HTR-8/SVneo (cell line): ENCODE results near the gene SPRED2.

ENCODE experiments used
- DNase-seq: peaks from one replicate; pipeline ENCODE4 v3.0.0; 2011; ENCODE audit warnings: low spot score, mixed read lengths; ENCODE audit not compliant: insufficient read length
- FAIRE-seq: peaks from 2 replicates; lab custom pipeline; 2011; peaks lifted over from hg19 to GRCh38; lab: Jason Lieb, UNC

SPRED2 gene

GRCh38 chr2:65443509-65444186, 11.2 kb upstream of the SPRED2 start:
- no peak for FAIRE-seq
- DNase-seq: no peak

GRCh38 chr2:65442420-65443020, 10.1 kb upstream of the SPRED2 start:
- DNase-seq (no peak), FAIRE-seq (no peak)

- no peak for DNase-seq
- FAIRE-seq: no peak
Measured at GRCh38 chr2:65438137-65438899, 5.9 kb upstream of the SPRED2 start.

GRCh38 chr2:65437392-65438135, 5.2 kb upstream of the SPRED2 start:
- DNase-seq (no peak), FAIRE-seq (no peak)

- FAIRE-seq (no peak), DNase-seq (no peak)
Measured at GRCh38 chr2:65436824-65437221, 4.4 kb upstream of the SPRED2 start.

- FAIRE-seq (peak; percentile 33), DNase-seq (peak; percentile 80)
Measured at GRCh38 chr2:65436169-65436823, 3.9 kb upstream of the SPRED2 start.

GRCh38 chr2:65435625-65436168, 3.3 kb upstream of the SPRED2 start:
- FAIRE-seq (no peak), DNase-seq (peak; percentile 96)

GRCh38 chr2:65434592-65435241, 2.3 kb upstream of the SPRED2 start:
- FAIRE-seq: no peak

GRCh38 chr2:65431421-65432226, 775 bp downstream of the SPRED2 start:
- DNase-seq: peak; percentile 24
- FAIRE-seq: no peak

More at GRCh38 chr2:65434592-65435241, 2.3 kb upstream of the SPRED2 start:
- DNase-seq: no peak

GRCh38 chr2:65430603-65431420, 1.6 kb downstream of the SPRED2 start:
- peak; percentile 36 for DNase-seq
- peak; percentile 76 for FAIRE-seq

- DNase-seq (peak; percentile 31), FAIRE-seq (no peak)
Measured at GRCh38 chr2:65429786-65430602, 2.4 kb downstream of the SPRED2 start.

GRCh38 chr2:65427532-65427931, 4.9 kb downstream of the SPRED2 start:
- DNase-seq: no peak
- no peak for FAIRE-seq

- DNase-seq (no peak), FAIRE-seq (no peak)
Measured at GRCh38 chr2:65425276-65425675, 7.1 kb downstream of the SPRED2 start.

GRCh38 chr2:65424391-65424790, 8.0 kb downstream of the SPRED2 start:
- FAIRE-seq (no peak), DNase-seq (no peak)

GRCh38 chr2:65421432-65421748, 11.0 kb downstream of the SPRED2 start:
- DNase-seq: no peak
- FAIRE-seq: peak; percentile 4

- FAIRE-seq: no peak
- DNase-seq: peak; percentile 57
Measured at GRCh38 chr2:65420712-65421431, 11.5 kb downstream of the SPRED2 start.
